GM12892 (cell line): ENCODE measurements around the gene HSPA14.

ENCODE experiments used
- DNase-seq: peaks from one replicate; pipeline ENCODE4 v3.0.0; 2011; ENCODE audit not compliant: insufficient read length
- FAIRE-seq: peaks from 2 replicates; lab custom pipeline; 2011; peaks lifted over from hg19 to GRCh38; lab: Jason Lieb, UNC
- POLR2A ChIP-seq: IDR thresholded peaks from 2 replicates; pipeline ENCODE4 v1.6.1; 2011; ENCODE audit warnings: low read depth, low read length, control low read depth
- POLR2AphosphoS5 ChIP-seq: IDR thresholded peaks from 2 replicates; pipeline ENCODE4 v1.6.1; 2011; ENCODE audit warnings: low read depth, low read length, control low read depth
- TAF1 ChIP-seq: IDR thresholded peaks from 2 replicates; pipeline ENCODE4 v1.6.1; 2011; ENCODE audit warnings: low read depth, mild to moderate bottlenecking, control low read depth, low read length, borderline replicate concordance

HSPA14 gene

GRCh38 chr10:14820010-14820774 lies 17.9 kb upstream of the HSPA14 start:
- DNase-seq (no peak), FAIRE-seq (no peak)
- TF ChIP-seq TAF1 (no peak), POLR2A (no peak), POLR2AphosphoS5 (no peak)

GRCh38 chr10:14820775-14821154 lies 17.3 kb upstream of the HSPA14 start:
- no peak for DNase-seq
- TF ChIP-seq TAF1, result no peak
- no peak for TF ChIP-seq POLR2AphosphoS5
- TF ChIP-seq POLR2A, result no peak
- FAIRE-seq, result no peak

- TF ChIP-seq POLR2A (no peak), POLR2AphosphoS5 (no peak), TAF1 (no peak)
These were observed 16.3 kb upstream of the HSPA14 start for GRCh38 chr10:14821635-14822375.

GRCh38 chr10:14822879-14823755 lies 15.0 kb upstream of the HSPA14 start:
- DNase-seq, result peak; percentile 29
- TF ChIP-seq POLR2A, result no peak
- no peak for TF ChIP-seq POLR2AphosphoS5
- no peak for TF ChIP-seq TAF1
- no peak for FAIRE-seq

More at GRCh38 chr10:14821635-14822375, 16.3 kb upstream of the HSPA14 start:
- FAIRE-seq (no peak), DNase-seq (no peak)

GRCh38 chr10:14823966-14824365 lies 14.1 kb upstream of the HSPA14 start:
- no peak for FAIRE-seq
- no peak for TF ChIP-seq POLR2AphosphoS5
- no peak for TF ChIP-seq POLR2A
- no peak for TF ChIP-seq TAF1
- no peak for DNase-seq

GRCh38 chr10:14826076-14826829 lies 11.9 kb upstream of the HSPA14 start:
- DNase-seq, result no peak
- no peak for FAIRE-seq
- TF ChIP-seq TAF1, result no peak
- TF ChIP-seq POLR2A, result no peak
- TF ChIP-seq POLR2AphosphoS5, result no peak

- FAIRE-seq (no peak), DNase-seq (no peak)
- TF ChIP-seq POLR2A (no peak), TAF1 (no peak), POLR2AphosphoS5 (no peak)
These were observed 5.0 kb upstream of the HSPA14 start for GRCh38 chr10:14833106-14833505.

- no peak for DNase-seq
- FAIRE-seq, result no peak
- TF ChIP-seq TAF1, result no peak
- TF ChIP-seq POLR2AphosphoS5, result no peak
- no peak for TF ChIP-seq POLR2A
These were observed 1.9 kb upstream of the HSPA14 start for GRCh38 chr10:14836208-14836607.

- FAIRE-seq, result peak; percentile 85
- TF ChIP-seq POLR2A, result no peak
- no peak for TF ChIP-seq POLR2AphosphoS5
- TF ChIP-seq TAF1, result no peak
- DNase-seq, result no peak
These were observed 926 bp upstream of the HSPA14 start for GRCh38 chr10:14837003-14837756.

- FAIRE-seq (peak; percentile 21), DNase-seq (peak; percentile 29)
- no peak for TF ChIP-seq POLR2A
- TF ChIP-seq TAF1, result no peak
- TF ChIP-seq POLR2AphosphoS5, result no peak
These were observed 637 bp downstream of the HSPA14 start for GRCh38 chr10:14838582-14839304.
